IMR-90 (cell line): ENCODE data around the gene MAP3K19. TPM values are rescaled to one million over a fixed set of nuclear protein-coding genes. Genes with fewer than 3 reads are reported as not detected.
A peak's percentile ranks its signal among the peaks of the same experiment; 100 is the strongest.

Experiments
- ATAC-seq: fragments of 200-7000 bp; cut with Tn5 transposase; 2 replicates; pipeline ENCODE4 v1.9.1; 2020; ENCODE audit warnings: low read depth, mild to moderate bottlenecking, moderate library complexity
- BruUV-seq: library from RNA; stranded (reverse); fragments of 400-500 nt; replicated peaks from 2 replicates; lab custom pipeline; 2021; lab: Mats Ljungman, UMichigan
- CTCF ChIA-PET: fragments of 300-600 bp; formaldehyde crosslinking; extraction: SDS; loops from one replicate; lab custom pipeline; 2021; ENCODE audit warnings: antibody characterized with exemption; lab: Yijun Ruan, JAX
- POLR2A ChIA-PET: fragments of 300-600 bp; sonication (Branson Sonifier 250); formaldehyde crosslinking; loops from one replicate; lab custom pipeline; 2022; ENCODE audit warnings: antibody characterized with exemption; ENCODE audit not compliant: unreplicated experiment; lab: Charles Lee
- DNase-seq: peaks from one replicate; pipeline ENCODE4 v3.0.0; 2013
- H2AFZ ChIP-seq: replicated peaks from 2 replicates; pipeline ENCODE3; 2013; ENCODE audit warnings: low read length, mild to moderate bottlenecking; ENCODE audit not compliant: poor library complexity
- H2AK5ac ChIP-seq: 2 replicates; pipeline ENCODE4 v1.6.1; 2013; ENCODE audit warnings: low read depth, low read length, inconsistent platforms
- H2AK9ac ChIP-seq: replicated peaks from 2 replicates; pipeline ENCODE3; 2013; ENCODE audit warnings: mild to moderate bottlenecking, low read depth, low read length, moderate library complexity; ENCODE audit not compliant: poor library complexity
- H2BK120ac ChIP-seq: 2 replicates; pipeline ENCODE4 v1.6.1; 2013; ENCODE audit warnings: low read depth, low read length, inconsistent platforms
- H2BK15ac ChIP-seq: 3 replicates; pipeline ENCODE4 v1.6.1; 2013; ENCODE audit warnings: low read depth, low read length, inconsistent platforms
- H2BK20ac ChIP-seq: 2 replicates; pipeline ENCODE4 v1.6.1; 2013; ENCODE audit warnings: low read depth, mild to moderate bottlenecking, inconsistent platforms, low read length, moderate library complexity
- H2BK5ac ChIP-seq: 2 replicates; pipeline ENCODE4 v1.6.1; 2013; ENCODE audit warnings: mild to moderate bottlenecking, low read depth, low read length, inconsistent platforms; ENCODE audit not compliant: poor library complexity, severe bottlenecking
- H3K14ac ChIP-seq: replicated peaks from 2 replicates; pipeline ENCODE4 v1.6.1; 2013; ENCODE audit warnings: low read depth, low read length, inconsistent platforms
- H3K18ac ChIP-seq: 2 replicates; pipeline ENCODE4 v1.6.1; 2013; ENCODE audit warnings: low read depth, low read length, control low read depth
- H3K23ac ChIP-seq: 2 replicates; pipeline ENCODE4 v1.6.1; 2013; ENCODE audit warnings: low read depth, low read length, inconsistent platforms
- H3K27ac ChIP-seq: 2 replicates; pipeline ENCODE4 v1.5.1; 2013; ENCODE audit warnings: mild to moderate bottlenecking, control low read depth, low read length; ENCODE audit not compliant: insufficient read depth
- H3K27me3 ChIP-seq: 2 replicates; pipeline ENCODE4 v1.6.1; 2013; ENCODE audit warnings: low read length; ENCODE audit not compliant: control insufficient read depth, insufficient read depth
- H3K36me3 ChIP-seq: 2 replicates; pipeline ENCODE4 v1.6.1; 2013; ENCODE audit warnings: low read length, mixed read lengths; ENCODE audit not compliant: control insufficient read depth, insufficient read depth
- H3K4ac ChIP-seq: 2 replicates; pipeline ENCODE4 v1.6.1; 2013; ENCODE audit warnings: low read depth, low read length, inconsistent platforms
- H3K4me1 ChIP-seq: 2 replicates; pipeline ENCODE4 v1.6.1; 2013; ENCODE audit warnings: low read length, mixed read lengths; ENCODE audit not compliant: control insufficient read depth, insufficient read depth
- H3K4me2 ChIP-seq: 2 replicates; pipeline ENCODE4 v1.6.1; 2013; ENCODE audit warnings: low read depth, mild to moderate bottlenecking, control low read depth, low read length, moderate library complexity
- H3K4me3 ChIP-seq: 2 replicates; pipeline ENCODE4 v1.5.1; 2013; ENCODE audit warnings: low read depth, mild to moderate bottlenecking, control low read depth, low read length, moderate library complexity; ENCODE audit not compliant: insufficient read depth
- H3K56ac ChIP-seq: 2 replicates; pipeline ENCODE4 v1.6.1; 2013; ENCODE audit warnings: low read length, inconsistent platforms; ENCODE audit not compliant: insufficient read depth; ENCODE audit errors: extremely low read depth
- H3K79me1 ChIP-seq, 2 experiments: 2 replicates each; pipeline ENCODE4 v1.6.1; 2013; ENCODE audit warnings: low read length in 2 of 2, inconsistent platforms in 1 of 2, low read depth in 1 of 2
- H3K9ac ChIP-seq: 2 replicates; pipeline ENCODE4 v1.6.1; 2013; ENCODE audit warnings: low read depth, low read length, control low read depth
- H3K9me1 ChIP-seq: 2 replicates; pipeline ENCODE4 v1.6.1; 2013; ENCODE audit warnings: low read length, inconsistent platforms; ENCODE audit not compliant: insufficient read depth
- H3K9me3 ChIP-seq: 2 replicates; pipeline ENCODE4 v1.6.1; 2013; ENCODE audit warnings: low read length; ENCODE audit not compliant: control insufficient read depth, insufficient read depth
- H4K20me1 ChIP-seq: 2 replicates; pipeline ENCODE4 v1.6.1; 2013; ENCODE audit warnings: low read length, inconsistent platforms; ENCODE audit not compliant: insufficient read depth
- H4K5ac ChIP-seq: 2 replicates; pipeline ENCODE4 v1.6.1; 2013; ENCODE audit warnings: mild to moderate bottlenecking, low read depth, low read length, control low read depth
- H4K8ac ChIP-seq, 2 experiments: 2 replicates each; pipeline ENCODE4 v1.6.1; 2013; ENCODE audit warnings: low read depth in 2 of 2, low read length in 2 of 2, control low read depth in 1 of 2, inconsistent platforms in 1 of 2
- H4K91ac ChIP-seq: 2 replicates; pipeline ENCODE4 v1.6.1; 2013; ENCODE audit warnings: low read depth, low read length, inconsistent platforms; ENCODE audit not compliant: insufficient read depth
- MXI1 ChIP-seq: IDR thresholded peaks from 2 replicates; pipeline ENCODE4 v1.6.1; 2012; ENCODE audit warnings: low read depth, mild to moderate bottlenecking, low read length, moderate library complexity, borderline replicate concordance
- WGBS, 2 experiments: methylation state at CpG; one replicate each; pipeline versions ENCODE4 v1.1.5 to v1.1.7; 2013; ENCODE audit warnings: missing lambda C conversion rate in 2 of 2; ENCODE audit not compliant: insufficient read length in 1 of 2; ENCODE audit errors: extremely low coverage in 2 of 2; 5-methylcytosine and 5-hydroxymethylcytosine counted together
- dilution Hi-C: fragments of 300-500 bp; cut with HindIII; formaldehyde crosslinking; loops from one replicate; pipeline ENCODE4 v1.14.3; 2018; ENCODE audit warnings: low sequenced_read_pairs; ENCODE audit not compliant: unreplicated experiment
- in situ Hi-C: fragments of 300-500 bp; cut with MboI; formaldehyde crosslinking; loops from 3 replicates; pipeline ENCODE4 v1.14.3; 2019; ENCODE audit warnings: low sequenced_read_pairs, inconsistent platforms, mixed read lengths
- intact Hi-C: fragments of 100-400 bp; cut with micrococcal nuclease; formaldehyde crosslinking; loops from 2 replicates; pipeline ENCODE4 v1.10.0; 2022
- polyA plus RNA-seq, 3 experiments: library from polyadenylated mRNA; depleted of rRNA; stranded (reverse); fragments of >200 nt; gene quantifications; 2 replicates each; pipeline ENCODE4 v1.2.3, GENCODE V29; 2012; ENCODE audit warnings: low replicate concordance in 1 of 3
- total RNA-seq: library from RNA; depleted of rRNA; stranded (reverse); fragments of >200 nt; gene quantifications from 2 replicates; pipeline ENCODE4 v1.2.3, GENCODE V29; 2012
- TF ChIP-seq, protein P1 (sequence below): conservative IDR thresholded peaks from 2 replicates; pipeline ENCODE4 v1.5.1; 2012; ENCODE audit warnings: mild to moderate bottlenecking, low read depth, low read length, improper control_type of control experiment

Gene MAP3K19
- total and polyA plus RNA-seq, 2 of the 4 experiments (the other 2 are of a cell fraction), result not detected

- dilution Hi-C loops, result no loop called here
- BruUV-seq, result no TSS peak
Observed at GRCh38 chr2:135043345-135043744, 3.9 kb downstream of the MAP3K19 start.

More at GRCh38 chr2:135043345-135043744, 3.9 kb downstream of the MAP3K19 start:
- no peaks in the 10 kb centered on the region for H3K9me1 ChIP-seq
- H2AK9ac ChIP-seq, result no peak overlapping the region
- H2BK15ac ChIP-seq, result no peak overlapping the region
- H3K4me2 ChIP-seq, result no peak overlapping the region
- no peak overlapping the region for H2BK5ac ChIP-seq
- H3K79me1 ChIP-seq, result no peaks in the 10 kb centered on the region
- intact Hi-C loops, result no loop called here
- no peak overlapping the region for H3K18ac ChIP-seq
- H3K56ac ChIP-seq, result no peak overlapping the region
- DNase-seq, result no peak
- H3K14ac ChIP-seq, result no peak overlapping the region
- H3K4me1 ChIP-seq, result no peaks in the 10 kb centered on the region
- H3K36me3 ChIP-seq, result no peaks in the 10 kb centered on the region
- CTCF ChIA-PET, result no interaction called here
- H3K23ac ChIP-seq, result no peak overlapping the region
- H4K91ac ChIP-seq, result no peak overlapping the region
- POLR2A ChIA-PET, result no interaction called here
- no peak overlapping the region for H2AFZ ChIP-seq
- H4K5ac ChIP-seq, result no peak overlapping the region
- H2BK20ac ChIP-seq, result no peak overlapping the region
- no peak overlapping the region for H4K8ac ChIP-seq
- no peaks in the 10 kb centered on the region for H4K20me1 ChIP-seq
- no peak overlapping the region for H3K9ac ChIP-seq
- no peak overlapping the region for H2AK5ac ChIP-seq
- H3K4ac ChIP-seq, result no peak overlapping the region
- H3K9me3 ChIP-seq, result no peaks in the 10 kb centered on the region
- no peak overlapping the region for H2BK120ac ChIP-seq
- no peak for ATAC-seq
- no peak overlapping the region for H3K27ac ChIP-seq
- WGBS, 2 experiments, result no CpG with 5 or more reads among the region's 2 CpGs
- no peak overlapping the region for H3K4me3 ChIP-seq
- in situ Hi-C loops, result no loop called here
- no peak for TF ChIP-seq MXI1
- TF ChIP-seq, protein P1, sequence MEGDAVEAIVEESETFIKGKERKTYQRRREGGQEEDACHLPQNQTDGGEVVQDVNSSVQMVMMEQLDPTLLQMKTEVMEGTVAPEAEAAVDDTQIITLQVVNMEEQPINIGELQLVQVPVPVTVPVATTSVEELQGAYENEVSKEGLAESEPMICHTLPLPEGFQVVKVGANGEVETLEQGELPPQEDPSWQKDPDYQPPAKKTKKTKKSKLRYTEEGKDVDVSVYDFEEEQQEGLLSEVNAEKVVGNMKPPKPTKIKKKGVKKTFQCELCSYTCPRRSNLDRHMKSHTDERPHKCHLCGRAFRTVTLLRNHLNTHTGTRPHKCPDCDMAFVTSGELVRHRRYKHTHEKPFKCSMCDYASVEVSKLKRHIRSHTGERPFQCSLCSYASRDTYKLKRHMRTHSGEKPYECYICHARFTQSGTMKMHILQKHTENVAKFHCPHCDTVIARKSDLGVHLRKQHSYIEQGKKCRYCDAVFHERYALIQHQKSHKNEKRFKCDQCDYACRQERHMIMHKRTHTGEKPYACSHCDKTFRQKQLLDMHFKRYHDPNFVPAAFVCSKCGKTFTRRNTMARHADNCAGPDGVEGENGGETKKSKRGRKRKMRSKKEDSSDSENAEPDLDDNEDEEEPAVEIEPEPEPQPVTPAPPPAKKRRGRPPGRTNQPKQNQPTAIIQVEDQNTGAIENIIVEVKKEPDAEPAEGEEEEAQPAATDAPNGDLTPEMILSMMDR, result peak; percentile 38
- H3K27me3 ChIP-seq, result peaks cover 8% of the 10 kb centered on the region; the same call in 1 of the 2 replicates
